Smooth muscle cell (in vitro differentiated cells): ENCODE measurements around the gene SLC43A2. TPM values are rescaled to one million over a fixed set of nuclear protein-coding genes. Genes with fewer than 3 reads are reported as not detected.
"Not testable (repeated sequence)": the region's sequence is repeated elsewhere in the genome, so short reads cannot be mapped to it uniquely, and the experiment has no call there.

Source experiments
- DNase-seq: peaks from one replicate; lab custom pipeline; 2025; ENCODE audit not compliant: unreplicated experiment; lab: John Stamatoyannopoulos, UW
- H2AFZ ChIP-seq: fragments of 200-600 bp; sonication (generic); 2 replicates; pipeline ENCODE4 v1.6.0; 2016; ENCODE audit warnings: antibody characterized with exemption, low read depth, mild to moderate bottlenecking
- H3F3A ChIP-seq: fragments of 200-600 bp; sonication (generic); 2 replicates; pipeline ENCODE4 v1.6.0; 2017; ENCODE audit warnings: antibody characterized with exemption, low read depth
- H3K27ac ChIP-seq: fragments of 200-600 bp; sonication (generic); 2 replicates; pipeline ENCODE4 v1.5.1; 2016; ENCODE audit warnings: low read depth, mild to moderate bottlenecking
- H3K27me3 ChIP-seq: fragments of 200-600 bp; sonication (generic); 2 replicates; pipeline ENCODE4 v1.6.1; 2016; ENCODE audit warnings: low read depth, mild to moderate bottlenecking
- H3K36me3 ChIP-seq: fragments of 200-600 bp; sonication (generic); 2 replicates; pipeline ENCODE4 v1.5.1; 2016; ENCODE audit warnings: low read depth
- H3K4me1 ChIP-seq: fragments of 200-600 bp; sonication (generic); 2 replicates; pipeline ENCODE4 v1.5.1; 2016; ENCODE audit warnings: low read depth
- H3K4me2 ChIP-seq: fragments of 200-600 bp; sonication (generic); 2 replicates; pipeline ENCODE4 v1.6.0; 2016; ENCODE audit warnings: mild to moderate bottlenecking
- H3K4me3 ChIP-seq: fragments of 200-600 bp; sonication (generic); 2 replicates; pipeline ENCODE4 v1.5.1; 2016; ENCODE audit warnings: mild to moderate bottlenecking
- H3K79me2 ChIP-seq: fragments of 200-600 bp; sonication (generic); 2 replicates; pipeline ENCODE4 v1.6.0; 2016; ENCODE audit warnings: low read depth, mild to moderate bottlenecking
- H3K9ac ChIP-seq: fragments of 200-600 bp; sonication (generic); 2 replicates; pipeline ENCODE4 v1.6.0; 2016; ENCODE audit warnings: low read depth
- H3K9me3 ChIP-seq: fragments of 200-600 bp; sonication (generic); replicated peaks from 2 replicates; pipeline ENCODE4 v1.5.1; 2016; ENCODE audit warnings: low read depth
- H4K20me1 ChIP-seq: fragments of 200-600 bp; sonication (generic); 2 replicates; pipeline ENCODE4 v1.6.0; 2016; ENCODE audit warnings: low read depth
- WGBS: methylation state at CpG from one replicate; pipeline ENCODE4 v1.1.7; 2016; ENCODE audit warnings: low lambda C conversion rate; 5-methylcytosine and 5-hydroxymethylcytosine counted together
- polyA plus RNA-seq: library from polyadenylated mRNA; unstranded; fragments of >200 nt; fragmentation: Nextera tagmentation; extraction: Ambion mirVana; gene quantifications from 2 replicates; pipeline ENCODE4 v1.2.1, GENCODE V29; 2016
- total RNA-seq: library from RNA; depleted of rRNA; stranded (reverse); fragments of >200 nt; gene quantifications from 2 replicates; pipeline ENCODE4 v1.2.3, GENCODE V29; 2014
- TF ChIP-seq, protein P1 (sequence below): fragments of 200-600 bp; sonication (generic); IDR thresholded peaks from 2 replicates; pipeline ENCODE4 v1.5.1; 2017; ENCODE audit warnings: borderline replicate concordance, mild to moderate bottlenecking, antibody characterized with exemption; ENCODE audit not compliant: insufficient read depth, poor library complexity, severe bottlenecking

The SLC43A2 gene
- total and polyA plus RNA-seq, 2 experiments from 2014 or later: 3.8 to 5.3 TPM

- Histone ChIP-seq H4K20me1 (peaks cover 4% of the 10 kb centered on the region), H3K27me3 (no peaks in the 10 kb centered on the region), H3K4me1 (no peaks in the 10 kb centered on the region), H3K36me3 (no peaks in the 10 kb centered on the region), H3K9ac (no peak overlapping the region), H2AFZ (peak overlapping the region; percentile 74), H3F3A (no peaks in the 10 kb centered on the region), H3K4me3 (no peak overlapping the region), H3K9me3 (no peaks in the 10 kb centered on the region), H3K27ac (no peak overlapping the region), H3K4me2 (no peak overlapping the region), H3K79me2 (peaks cover 6% of the 10 kb centered on the region)
- TF ChIP-seq, protein P1, sequence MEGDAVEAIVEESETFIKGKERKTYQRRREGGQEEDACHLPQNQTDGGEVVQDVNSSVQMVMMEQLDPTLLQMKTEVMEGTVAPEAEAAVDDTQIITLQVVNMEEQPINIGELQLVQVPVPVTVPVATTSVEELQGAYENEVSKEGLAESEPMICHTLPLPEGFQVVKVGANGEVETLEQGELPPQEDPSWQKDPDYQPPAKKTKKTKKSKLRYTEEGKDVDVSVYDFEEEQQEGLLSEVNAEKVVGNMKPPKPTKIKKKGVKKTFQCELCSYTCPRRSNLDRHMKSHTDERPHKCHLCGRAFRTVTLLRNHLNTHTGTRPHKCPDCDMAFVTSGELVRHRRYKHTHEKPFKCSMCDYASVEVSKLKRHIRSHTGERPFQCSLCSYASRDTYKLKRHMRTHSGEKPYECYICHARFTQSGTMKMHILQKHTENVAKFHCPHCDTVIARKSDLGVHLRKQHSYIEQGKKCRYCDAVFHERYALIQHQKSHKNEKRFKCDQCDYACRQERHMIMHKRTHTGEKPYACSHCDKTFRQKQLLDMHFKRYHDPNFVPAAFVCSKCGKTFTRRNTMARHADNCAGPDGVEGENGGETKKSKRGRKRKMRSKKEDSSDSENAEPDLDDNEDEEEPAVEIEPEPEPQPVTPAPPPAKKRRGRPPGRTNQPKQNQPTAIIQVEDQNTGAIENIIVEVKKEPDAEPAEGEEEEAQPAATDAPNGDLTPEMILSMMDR: no peak
- DNase-seq: no peak
- 85% methylated on average over 14 of the region's 14 CpGs for WGBS
Measured at GRCh38 chr17:1566505-1567199, 62.0 kb downstream of the SLC43A2 start.

DNA sequence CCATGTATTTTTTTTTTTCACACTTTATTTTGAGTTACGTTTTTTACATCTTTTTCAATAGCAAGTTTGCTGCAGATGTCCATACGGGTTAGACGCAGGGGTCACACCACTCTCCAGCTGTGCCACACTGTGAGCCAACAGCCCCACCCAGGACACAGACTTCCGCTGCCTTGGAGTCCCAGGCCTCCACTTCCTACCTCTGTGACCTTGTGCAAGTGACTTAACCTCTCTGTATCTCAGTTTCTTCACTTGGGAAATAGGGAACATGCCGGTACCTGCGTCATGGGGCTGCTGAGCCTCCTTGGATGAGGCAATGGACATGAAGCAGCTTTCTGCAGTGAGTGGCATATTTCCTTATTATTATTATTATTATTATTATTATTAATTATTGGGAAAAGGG is 62.8 kb downstream of the SLC43A2 start:
- WGBS: 93% methylated on average over 6 of the region's 6 CpGs
- H3F3A ChIP-seq: no peaks in the 10 kb centered on the region

GRCh38 chr17:1563786-1564613 is 64.6 kb downstream of the SLC43A2 start:
- Histone ChIP-seq H3K79me2 (peaks cover 33% of the 10 kb centered on the region), H3K4me1 (peaks cover 17% of the 10 kb centered on the region), H3K4me2 (no peak overlapping the region), H3F3A (no peaks in the 10 kb centered on the region), H4K20me1 (peaks cover 31% of the 10 kb centered on the region), H3K27me3 (no peaks in the 10 kb centered on the region), H3K4me3 (no peak overlapping the region), H3K9ac (no peak overlapping the region), H2AFZ (no peak overlapping the region), H3K27ac (no peak overlapping the region), H3K9me3 (no peaks in the 10 kb centered on the region), H3K36me3 (no peaks in the 10 kb centered on the region)
- TF ChIP-seq, protein P1: no peak
- DNase-seq: no peak
- 73% methylated on average over 19 of the region's 19 CpGs for WGBS

More for the DNA sequence above, 62.8 kb downstream of the SLC43A2 start:
- Histone ChIP-seq H3K27me3 (no peaks in the 10 kb centered on the region), H3K27ac (no peak overlapping the region), H3K79me2 (peaks cover 14% of the 10 kb centered on the region), H3K36me3 (no peaks in the 10 kb centered on the region), H2AFZ (no peak overlapping the region), H3K9me3 (no peaks in the 10 kb centered on the region), H3K4me3 (no peak overlapping the region), H4K20me1 (peaks cover 12% of the 10 kb centered on the region), H3K9ac (no peak overlapping the region), H3K4me1 (peaks cover 7% of the 10 kb centered on the region), H3K4me2 (no peak overlapping the region)
- no peak for DNase-seq
- TF ChIP-seq, protein P1: no peak

- WGBS: 97% methylated on average over 15 of the region's 15 CpGs
- not testable (repeated sequence) for H3K9ac ChIP-seq, H3F3A ChIP-seq, H3K9me3 ChIP-seq, H3K36me3 ChIP-seq, H3K4me2 ChIP-seq, DNase-seq, H3K27ac ChIP-seq, H3K27me3 ChIP-seq, H3K4me3 ChIP-seq, H2AFZ ChIP-seq
- Histone ChIP-seq H3K79me2 (peaks cover 39% of the 10 kb centered on the region), H3K4me1 (peaks cover 20% of the 10 kb centered on the region), H4K20me1 (peaks cover 37% of the 10 kb centered on the region)
Measured at GRCh38 chr17:1563471-1563785, 65.2 kb downstream of the SLC43A2 start.
